H9 (cell line): ENCODE data around the gene FOXD2. TPM values are rescaled to one million over a fixed set of nuclear protein-coding genes. Genes with fewer than 3 reads are reported as not detected.

Experiments used
- DNase-seq: peaks from one replicate; pipeline ENCODE4 v3.0.0-alpha.2; 2017
- H2AFZ ChIP-seq: one replicate; pipeline ENCODE4 v1.6.1; 2013; ENCODE audit warnings: mild to moderate bottlenecking, low read length, control low read depth, moderate library complexity
- H2AK5ac ChIP-seq: 2 replicates; pipeline ENCODE4 v1.6.1; 2013; ENCODE audit warnings: low read length, control low read depth, mixed read lengths; ENCODE audit not compliant: insufficient read length
- H2BK120ac ChIP-seq: one replicate; pipeline ENCODE4 v1.6.1; 2013; ENCODE audit warnings: low read depth, mild to moderate bottlenecking, low read length, control low read depth, inconsistent platforms; ENCODE audit not compliant: poor library complexity, severe bottlenecking
- H2BK12ac ChIP-seq: 2 replicates; pipeline ENCODE4 v1.6.1; 2013; ENCODE audit warnings: low read length, control low read depth, mixed read lengths, low read depth; ENCODE audit not compliant: insufficient read length
- H2BK15ac ChIP-seq: 2 replicates; pipeline ENCODE4 v1.6.1; 2013; ENCODE audit warnings: low read depth, low read length, control low read depth
- H2BK20ac ChIP-seq: one replicate; pipeline ENCODE4 v1.6.1; 2013; ENCODE audit warnings: low read depth, mild to moderate bottlenecking, low read length, control low read depth, inconsistent platforms; ENCODE audit not compliant: poor library complexity, severe bottlenecking
- H2BK5ac ChIP-seq: 2 replicates; pipeline ENCODE4 v1.6.1; 2013; ENCODE audit warnings: low read length, control low read depth, mixed read lengths; ENCODE audit not compliant: insufficient read length
- H3K14ac ChIP-seq: 2 replicates; pipeline ENCODE4 v1.6.1; 2013; ENCODE audit warnings: low read length, control low read depth; ENCODE audit not compliant: insufficient read depth
- H3K18ac ChIP-seq: 2 replicates; pipeline ENCODE4 v1.6.1; 2013; ENCODE audit warnings: low read depth, mild to moderate bottlenecking, mixed read lengths, low read length, control low read depth; ENCODE audit not compliant: insufficient read length
- H3K23ac ChIP-seq: 2 replicates; pipeline ENCODE4 v1.6.1; 2013; ENCODE audit warnings: low read length, control low read depth, mixed read lengths, low read depth; ENCODE audit not compliant: insufficient read length
- H3K23me2 ChIP-seq: 2 replicates; pipeline ENCODE4 v1.6.1; 2013; ENCODE audit warnings: low read depth, mild to moderate bottlenecking, mixed read lengths, low read length, control low read depth; ENCODE audit not compliant: insufficient read length, poor library complexity, severe bottlenecking
- H3K27ac ChIP-seq: 2 replicates; pipeline ENCODE4 v1.5.1; 2013; ENCODE audit warnings: low read length, control low read depth, mixed read lengths, low read depth; ENCODE audit not compliant: insufficient read length
- H3K27me3 ChIP-seq: 2 replicates; pipeline ENCODE4 v1.6.1; 2013; ENCODE audit warnings: low read length, control low read depth, inconsistent platforms; ENCODE audit not compliant: insufficient read depth
- H3K4ac ChIP-seq: 2 replicates; pipeline ENCODE4 v1.6.1; 2013; ENCODE audit warnings: low read depth, mild to moderate bottlenecking, control low read depth, inconsistent platforms, low read length, moderate library complexity
- H3K4me1 ChIP-seq: 2 replicates; pipeline ENCODE4 v1.6.1; 2013; ENCODE audit warnings: low read length, control low read depth, inconsistent platforms; ENCODE audit not compliant: insufficient read depth
- H3K4me2 ChIP-seq: 2 replicates; pipeline ENCODE4 v1.6.1; 2013; ENCODE audit warnings: low read length, control low read depth, mixed read lengths; ENCODE audit not compliant: insufficient read length, insufficient read depth
- H3K56ac ChIP-seq: 2 replicates; pipeline ENCODE4 v1.6.1; 2013; ENCODE audit warnings: low read depth, mild to moderate bottlenecking, mixed read lengths, low read length, control low read depth; ENCODE audit not compliant: insufficient read length
- H3K79me1 ChIP-seq: 2 replicates; pipeline ENCODE4 v1.6.1; 2013; ENCODE audit warnings: low read depth, mild to moderate bottlenecking, moderate library complexity, low read length, control low read depth, inconsistent platforms; ENCODE audit not compliant: insufficient read depth, poor library complexity, severe bottlenecking
- H3K79me2 ChIP-seq: 2 replicates; pipeline ENCODE4 v1.6.1; 2013; ENCODE audit warnings: low read length, control low read depth, inconsistent platforms; ENCODE audit not compliant: insufficient read depth
- H3K9ac ChIP-seq: 2 replicates; pipeline ENCODE4 v1.6.1; 2013; ENCODE audit warnings: low read length, control low read depth, mixed read lengths; ENCODE audit not compliant: insufficient read length; ENCODE audit errors: extremely low read depth
- H3K9me3 ChIP-seq: one replicate; pipeline ENCODE4 v1.6.1; 2013; ENCODE audit warnings: low read depth, low read length, inconsistent platforms; ENCODE audit not compliant: control insufficient read depth
- H3T11ph ChIP-seq: one replicate; pipeline ENCODE4 v1.6.1; 2013; ENCODE audit warnings: mild to moderate bottlenecking, low read length, control low read depth, inconsistent platforms
- H4K20me1 ChIP-seq: one replicate; pipeline ENCODE4 v1.6.1; 2013; ENCODE audit not compliant: control insufficient read depth, insufficient read length, insufficient read depth
- H4K5ac ChIP-seq: 2 replicates; pipeline ENCODE4 v1.6.1; 2013; ENCODE audit warnings: low read depth, mild to moderate bottlenecking, mixed read lengths, low read length, control low read depth; ENCODE audit not compliant: insufficient read length
- H4K8ac ChIP-seq: replicated peaks from 2 replicates; pipeline ENCODE4 v1.6.1; 2013; ENCODE audit warnings: low read length, control low read depth, mixed read lengths, low read depth; ENCODE audit not compliant: insufficient read length
- H4K91ac ChIP-seq: 2 replicates; pipeline ENCODE4 v1.6.1; 2013; ENCODE audit warnings: low read depth, mild to moderate bottlenecking, moderate library complexity, mixed read lengths, low read length, control low read depth; ENCODE audit not compliant: insufficient read length
- H3K27ac Mint-ChIP-seq, 3 experiments: 2 replicates in 2 of 3; 3 replicates in 1 of 3; pipeline ENCODE4 v1.8.0; 2020 to 2021; ENCODE audit warnings: mixed read lengths in 3 of 3, mild to moderate bottlenecking in 1 of 3, moderate library complexity in 1 of 3
- H3K27me3 Mint-ChIP-seq: 2 replicates; pipeline ENCODE4 v1.8.0; 2021; ENCODE audit warnings: low read depth, mild to moderate bottlenecking, moderate library complexity, mixed read lengths
- H3K36me3 Mint-ChIP-seq, 3 experiments: 2 replicates in 2 of 3; 3 replicates in 1 of 3; pipeline ENCODE4 v1.8.0; 2020 to 2021; ENCODE audit warnings: low read depth in 3 of 3, mixed read lengths in 3 of 3; ENCODE audit not compliant: insufficient read depth in 1 of 3
- H3K4me1 Mint-ChIP-seq, 2 experiments: 2 replicates each; pipeline ENCODE4 v1.8.0; 2020; ENCODE audit warnings: mixed read lengths in 2 of 2
- H3K4me3 Mint-ChIP-seq, 2 experiments: 2 replicates in 1 of 2; 3 replicates in 1 of 2; pipeline ENCODE4 v1.8.0; 2020 to 2021; ENCODE audit warnings: mild to moderate bottlenecking in 2 of 2, mixed read lengths in 2 of 2, moderate library complexity in 1 of 2
- H3K9me3 Mint-ChIP-seq, 2 experiments: 2 replicates in 1 of 2; 3 replicates in 1 of 2; pipeline ENCODE4 v1.8.0; 2020; ENCODE audit warnings: mild to moderate bottlenecking in 2 of 2, mixed read lengths in 2 of 2, moderate library complexity in 1 of 2
- WGBS: extraction: QIAGEN DNeasy Blood & Tissue Kit; methylation state at CpG from one replicate; pipeline ENCODE4 v1.1.7; 2013; ENCODE audit warnings: missing lambda C conversion rate, low lambda C conversion rate, mixed read lengths; ENCODE audit not compliant: insufficient read length; ENCODE audit errors: extremely low coverage; 5-methylcytosine and 5-hydroxymethylcytosine counted together
- total RNA-seq: library from RNA; stranded (reverse); gene quantifications from 2 replicates; pipeline ENCODE4 v1.2.1, GENCODE V29; 2021
- TF ChIP-seq, protein P1 (sequence below): fragments of 200-600 bp; sonication (generic); conservative IDR thresholded peaks from 3 replicates; pipeline ENCODE4 v1.8.0; 2021; ENCODE audit warnings: antibody characterized with exemption, mild to moderate bottlenecking

FOXD2 gene
- total RNA-seq, 1 experiment from 2014 or later = not detected

DNA sequence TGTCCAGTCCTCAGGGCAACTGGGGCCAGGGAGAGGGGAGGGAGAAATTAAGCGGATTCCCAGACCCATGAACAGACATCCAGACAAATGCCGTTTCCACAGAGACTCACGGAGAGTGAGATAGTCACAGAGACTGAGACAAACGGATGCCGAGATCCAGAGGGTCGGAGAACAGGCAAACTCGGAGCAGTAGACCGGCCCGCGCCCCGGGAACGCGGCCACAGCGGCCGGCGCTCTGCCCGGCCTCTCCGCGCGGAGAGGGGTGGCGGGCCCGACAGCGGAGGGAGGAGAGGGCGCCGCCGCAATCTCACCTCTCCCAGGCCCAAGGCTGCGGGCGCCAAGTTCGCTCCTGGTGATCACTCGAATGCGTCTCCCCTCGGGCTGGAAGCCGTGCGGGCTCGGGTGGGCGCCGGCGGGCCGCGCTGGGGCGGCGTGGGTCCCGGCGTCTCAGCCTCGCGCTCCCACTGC, 831 bp upstream of the FOXD2 start:
- DNase-seq = no peak
- no peak overlapping the region for H3K27ac Mint-ChIP-seq
- peaks cover 60% of the 10 kb centered on the region for H3K27me3 Mint-ChIP-seq

More for the DNA sequence above, 831 bp upstream of the FOXD2 start:
- Histone ChIP-seq H2AFZ (no peak overlapping the region), H3K4me2 (peak overlapping the region; percentile 57), H3K23me2 (peaks cover 7% of the 10 kb centered on the region), H2BK5ac (no peak overlapping the region), H3K18ac (no peak overlapping the region), H3K79me2 (no peaks in the 10 kb centered on the region), H2AK5ac (no peak overlapping the region), H4K20me1 (no peaks in the 10 kb centered on the region), H4K91ac (no peak overlapping the region), H3K4me1 (no peaks in the 10 kb centered on the region), H3K79me1 (no peaks in the 10 kb centered on the region), H2BK12ac (no peak overlapping the region), H2BK15ac (no peak overlapping the region), H3K23ac (no peak overlapping the region), H3K27ac (no peak overlapping the region), H3K9ac (no peak overlapping the region), H3K4ac (no peak overlapping the region), H3K9me3 (no peaks in the 10 kb centered on the region), H4K8ac (no peak overlapping the region), H2BK20ac (no peak overlapping the region), H3K14ac (no peak overlapping the region), H3K27me3 (peaks cover 83% of the 10 kb centered on the region), H2BK120ac (no peak overlapping the region), H3K56ac (no peak overlapping the region), H4K5ac (no peak overlapping the region), H3T11ph (no peak overlapping the region)
- TF ChIP-seq, protein P1, sequence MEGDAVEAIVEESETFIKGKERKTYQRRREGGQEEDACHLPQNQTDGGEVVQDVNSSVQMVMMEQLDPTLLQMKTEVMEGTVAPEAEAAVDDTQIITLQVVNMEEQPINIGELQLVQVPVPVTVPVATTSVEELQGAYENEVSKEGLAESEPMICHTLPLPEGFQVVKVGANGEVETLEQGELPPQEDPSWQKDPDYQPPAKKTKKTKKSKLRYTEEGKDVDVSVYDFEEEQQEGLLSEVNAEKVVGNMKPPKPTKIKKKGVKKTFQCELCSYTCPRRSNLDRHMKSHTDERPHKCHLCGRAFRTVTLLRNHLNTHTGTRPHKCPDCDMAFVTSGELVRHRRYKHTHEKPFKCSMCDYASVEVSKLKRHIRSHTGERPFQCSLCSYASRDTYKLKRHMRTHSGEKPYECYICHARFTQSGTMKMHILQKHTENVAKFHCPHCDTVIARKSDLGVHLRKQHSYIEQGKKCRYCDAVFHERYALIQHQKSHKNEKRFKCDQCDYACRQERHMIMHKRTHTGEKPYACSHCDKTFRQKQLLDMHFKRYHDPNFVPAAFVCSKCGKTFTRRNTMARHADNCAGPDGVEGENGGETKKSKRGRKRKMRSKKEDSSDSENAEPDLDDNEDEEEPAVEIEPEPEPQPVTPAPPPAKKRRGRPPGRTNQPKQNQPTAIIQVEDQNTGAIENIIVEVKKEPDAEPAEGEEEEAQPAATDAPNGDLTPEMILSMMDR = no peak
- Mint-ChIP-seq H3K36me3 (no peaks in the 10 kb centered on the region; a peak in 1 of 7 replicates), H3K4me3 (peak overlapping the region; percentile 59 to 84), H3K4me1 (peaks cover 28 to 32% of the 10 kb centered on the region in 2 experiments), H3K9me3 (peaks cover 0 to 7% of the 10 kb centered on the region in 2 experiments; a peak in 1 of 5 replicates)
- no CpG with 5 or more reads among the region's 46 CpGs for WGBS
